Measurements from ENCODE around the gene GAREM1.

- TF ChIP-seq CTCF (IDR thresholded peaks at IDR 0.05) = no peak
- TF ChIP-seq POLR2A (IDR thresholded peaks at IDR 0.05) = no peak
Measured at GRCh38 chr18:32270341-32270740, 200.3 kb downstream of the GAREM1 start.

All from upper lobe of left lung (tissue), 4 donors.